Measurements from ENCODE around the gene SP4. TPM values are rescaled to one million over a fixed set of nuclear protein-coding genes. Genes with fewer than 3 reads are reported as not detected.

SP4 gene
- total RNA-seq, 8 experiments from 2014 or later = 4.3 to 22.0 (median 20.7) TPM

DNA sequence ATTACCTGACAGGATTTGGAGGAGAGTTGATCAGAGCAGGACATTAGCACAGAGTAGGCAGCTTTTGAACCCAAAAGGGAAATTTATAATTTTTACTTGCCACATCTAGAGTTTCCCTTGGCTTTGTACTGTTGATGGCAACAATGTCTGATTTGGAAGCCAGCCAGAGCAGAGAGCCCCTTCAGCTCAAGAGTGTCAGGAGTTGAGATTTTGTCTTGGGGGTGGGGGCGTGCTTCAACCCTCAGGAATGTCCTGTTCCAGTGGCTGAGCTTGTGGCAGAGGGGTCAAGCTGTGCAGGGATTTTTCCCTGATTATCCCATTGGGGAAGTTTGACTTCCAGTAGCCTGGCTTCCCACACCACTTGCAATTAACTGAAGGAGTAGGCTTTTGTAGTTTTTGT is 27.0 kb downstream of the SP4 start:
- no peak overlapping the region for H3K27ac ChIP-seq
- H3K4me3 ChIP-seq = no peak overlapping the region
- no peak for ATAC-seq (replicated peaks in 6 of 8)
- H3K4me1 ChIP-seq (replicated peaks in 1 of 2) = no peaks in the 10 kb centered on the region
- 29 to 100% (median 67%) methylated on average over 1 of the region's 1 CpG; no CpG with 5 or more reads in 7 of the 10 experiments for WGBS, 10 experiments
- in situ Hi-C loops (cut with MboI; ENCODE audit: low pct_unique_long_range_greater_than_20kb in 2 of 9, low sequenced_read_pairs in 9 of 9, unreplicated experiment in 9 of 9) = no loop called here

GRCh38 chr7:21461282-21461681 is 33.4 kb downstream of the SP4 start:
- WGBS, 10 experiments = 92 to 93% methylated on average over 3 to 5 of the region's 26 CpGs; no CpG with 5 or more reads in 8 of the 10 experiments
- in situ Hi-C loops (cut with MboI; ENCODE audit: low pct_unique_long_range_greater_than_20kb in 2 of 9, low sequenced_read_pairs in 9 of 9, unreplicated experiment in 9 of 9) = no loop called here
- Histone ChIP-seq H3K4me3 (no peak overlapping the region), H3K4me1 (replicated peaks in 1 of 2) (no peaks in the 10 kb centered on the region), H3K27ac (no peak overlapping the region)
- ATAC-seq (replicated peaks in 6 of 8) = no peak

DNA sequence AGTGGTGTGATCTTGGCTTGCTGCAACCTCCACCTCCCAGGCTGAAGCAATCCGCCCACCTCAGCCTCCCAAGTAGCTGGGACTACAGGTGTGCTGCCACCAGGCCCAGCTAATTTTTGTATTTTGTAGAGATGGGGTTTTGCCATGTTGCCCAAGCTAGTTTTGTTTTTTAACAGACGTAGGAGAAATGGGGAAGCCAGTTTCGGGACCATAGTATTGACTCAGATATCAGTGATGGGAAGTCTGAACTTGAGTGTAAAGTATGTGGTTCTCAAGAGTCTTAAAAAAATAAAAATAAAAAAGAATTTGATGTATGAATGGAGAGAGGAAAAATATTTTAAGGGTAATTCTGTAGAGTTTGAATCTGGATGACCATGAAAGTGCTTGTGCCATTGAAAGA is 34.2 kb downstream of the SP4 start:
- in situ Hi-C loops (cut with MboI; ENCODE audit: low pct_unique_long_range_greater_than_20kb in 2 of 9, low sequenced_read_pairs in 9 of 9, unreplicated experiment in 9 of 9) = no loop called here
- ATAC-seq (replicated peaks in 6 of 8) = no peak
- H3K27ac ChIP-seq = no peak overlapping the region
- H3K4me1 ChIP-seq (replicated peaks in 1 of 2) = no peaks in the 10 kb centered on the region
- H3K4me3 ChIP-seq = no peak overlapping the region
- 86 to 100% (median 100%) methylated on average over 1 to 3 of the region's 3 CpGs for WGBS, 10 experiments

GRCh38 chr7:21463524-21463923 is 35.6 kb downstream of the SP4 start:
- Histone ChIP-seq H3K27ac (no peak overlapping the region), H3K4me3 (no peak overlapping the region), H3K4me1 (replicated peaks in 1 of 2) (no peaks in the 10 kb centered on the region)
- WGBS, 10 experiments = 73 to 100% (median 94%) methylated on average over 1 to 4 of the region's 4 CpGs
- no peak for ATAC-seq (replicated peaks in 6 of 8)
- in situ Hi-C loops (cut with MboI; ENCODE audit: low pct_unique_long_range_greater_than_20kb in 2 of 9, low sequenced_read_pairs in 9 of 9, unreplicated experiment in 9 of 9) = no loop called here

GRCh38 chr7:21468969-21469368 is 41.1 kb downstream of the SP4 start:
- H3K27ac ChIP-seq = no peak overlapping the region
- no peak for ATAC-seq (replicated peaks in 6 of 8)
- no peak overlapping the region for H3K4me3 ChIP-seq
- no peaks in the 10 kb centered on the region for H3K4me1 ChIP-seq (replicated peaks in 1 of 2)
- in situ Hi-C loops (cut with MboI; ENCODE audit: low pct_unique_long_range_greater_than_20kb in 2 of 9, low sequenced_read_pairs in 9 of 9, unreplicated experiment in 9 of 9) = no loop called here

DNA sequence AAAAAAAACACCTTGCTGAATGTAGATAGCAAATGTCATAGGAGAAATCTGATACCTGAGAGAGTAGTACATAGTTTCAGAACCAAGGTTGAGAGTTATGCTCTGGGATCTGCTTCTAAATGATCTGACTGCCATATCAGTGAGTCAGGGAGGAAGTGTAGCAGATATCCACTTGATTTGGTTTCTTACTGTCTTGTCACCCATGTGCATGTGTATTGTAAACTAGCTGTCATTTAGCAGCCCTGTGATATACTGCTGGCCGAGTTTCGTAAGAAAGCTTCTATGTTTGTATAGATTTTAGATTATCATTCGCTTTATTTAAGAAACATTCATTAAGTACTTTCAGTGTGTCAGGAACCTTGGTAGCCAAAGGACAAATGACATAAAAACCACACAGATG is 42.0 kb downstream of the SP4 start:
- ATAC-seq (replicated peaks in 6 of 8) = no peak
- H3K27ac ChIP-seq = no peak overlapping the region
- 89 to 100% (median 93%) methylated on average over 1 to 3 of the region's 3 CpGs; no CpG with 5 or more reads in 2 of the 10 experiments for WGBS, 10 experiments
- H3K4me3 ChIP-seq = no peak overlapping the region
- no peaks in the 10 kb centered on the region for H3K4me1 ChIP-seq (replicated peaks in 1 of 2)
- in situ Hi-C loops (cut with MboI; ENCODE audit: low pct_unique_long_range_greater_than_20kb in 2 of 9, low sequenced_read_pairs in 9 of 9, unreplicated experiment in 9 of 9) = no loop called here

GRCh38 chr7:21472029-21472428 is 44.1 kb downstream of the SP4 start:
- ATAC-seq (replicated peaks in 6 of 8) = no peak
- Histone ChIP-seq H3K27ac (no peak overlapping the region), H3K4me1 (replicated peaks in 1 of 2) (no peaks in the 10 kb centered on the region), H3K4me3 (no peak overlapping the region)
- in situ Hi-C loops (cut with MboI; ENCODE audit: low pct_unique_long_range_greater_than_20kb in 2 of 9, low sequenced_read_pairs in 9 of 9, unreplicated experiment in 9 of 9) = no loop called here
- WGBS, 10 experiments = 20 to 100% (median 100%) methylated on average over 1 of the region's 1 CpG; no CpG with 5 or more reads in 6 of the 10 experiments

DNA sequence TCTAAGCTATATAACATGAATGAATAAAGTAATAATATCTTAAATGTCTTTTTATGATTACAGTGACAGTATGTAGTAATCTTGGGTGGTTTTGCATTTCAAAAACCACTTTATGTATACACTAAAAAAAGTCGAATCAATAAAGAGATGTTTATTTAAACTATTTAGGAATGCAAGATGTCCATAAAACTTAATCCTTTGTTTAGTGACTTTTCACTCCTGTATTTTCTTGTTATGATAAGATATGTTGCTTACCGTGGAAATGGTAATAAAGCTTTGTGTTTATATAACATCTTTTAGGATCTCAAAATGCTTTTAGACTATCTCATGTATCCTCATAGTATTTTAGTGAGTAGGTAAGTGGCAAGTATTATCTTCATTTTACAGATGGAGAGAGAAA is 48.5 kb downstream of the SP4 start:
- no peaks in the 10 kb centered on the region for H3K4me1 ChIP-seq (replicated peaks in 1 of 2)
- no peak overlapping the region for H3K27ac ChIP-seq
- no peak for ATAC-seq (replicated peaks in 6 of 8)
- in situ Hi-C loops (cut with MboI; ENCODE audit: low pct_unique_long_range_greater_than_20kb in 2 of 9, low sequenced_read_pairs in 9 of 9, unreplicated experiment in 9 of 9) = loop anchor here in 1 of 9 experiments (25.0 kb wide), 1 partner anchor 214 kb away; no protein-coding TSS in a partner anchor
- WGBS, 10 experiments = 20 to 100% (median 85%) methylated on average over 1 to 2 of the region's 2 CpGs; no CpG with 5 or more reads in 1 of the 10 experiments
- no peak overlapping the region for H3K4me3 ChIP-seq

DNA sequence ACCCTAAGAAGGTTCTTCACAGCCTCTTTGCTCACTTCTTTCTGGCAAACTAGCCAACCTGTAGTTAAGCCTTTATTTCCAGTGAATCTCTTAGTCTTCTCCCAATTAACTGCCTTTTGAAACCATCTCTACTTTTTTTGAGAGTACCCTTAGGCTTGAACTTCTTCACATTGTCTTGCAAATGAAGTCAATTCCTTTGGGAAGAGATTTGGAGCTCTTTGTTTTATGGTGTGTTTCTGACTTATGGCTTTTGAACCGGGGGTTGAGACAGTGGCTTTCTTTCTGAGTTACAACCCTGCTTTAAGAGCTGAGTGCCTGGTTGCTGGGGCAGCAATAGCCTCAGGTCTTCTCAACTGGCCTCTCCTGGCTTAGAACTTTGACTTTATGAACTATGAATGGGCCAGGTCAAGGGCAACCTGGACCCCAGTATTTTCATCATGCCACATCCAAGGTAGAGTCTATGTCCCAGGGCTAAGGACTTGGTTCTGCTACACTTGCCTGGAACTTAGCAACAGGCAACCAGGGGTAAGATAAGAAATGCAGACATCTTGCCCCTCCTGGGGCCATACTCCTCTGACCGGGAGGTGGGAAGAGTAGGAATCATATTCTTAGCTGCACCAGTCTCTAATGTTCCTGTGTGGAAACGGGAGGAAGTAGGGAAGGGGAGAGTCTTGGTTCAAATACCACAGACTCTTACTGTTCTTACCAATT is 53.0 kb downstream of the SP4 start:
- ATAC-seq (replicated peaks in 6 of 8) = no peak
- Histone ChIP-seq H3K27ac (no peak overlapping the region), H3K4me1 (replicated peaks in 1 of 2) (no peaks in the 10 kb centered on the region), H3K4me3 (no peak overlapping the region)
- WGBS, 10 experiments = 0 to 100% (median 75%) methylated on average over 1 to 3 of the region's 3 CpGs; no CpG with 5 or more reads in 1 of the 10 experiments
- in situ Hi-C loops (cut with MboI; ENCODE audit: low pct_unique_long_range_greater_than_20kb in 2 of 9, low sequenced_read_pairs in 9 of 9, unreplicated experiment in 9 of 9) = loop anchor here in 1 of 9 experiments (25.0 kb wide), 1 partner anchor 219 kb away; no protein-coding TSS in a partner anchor

DNA sequence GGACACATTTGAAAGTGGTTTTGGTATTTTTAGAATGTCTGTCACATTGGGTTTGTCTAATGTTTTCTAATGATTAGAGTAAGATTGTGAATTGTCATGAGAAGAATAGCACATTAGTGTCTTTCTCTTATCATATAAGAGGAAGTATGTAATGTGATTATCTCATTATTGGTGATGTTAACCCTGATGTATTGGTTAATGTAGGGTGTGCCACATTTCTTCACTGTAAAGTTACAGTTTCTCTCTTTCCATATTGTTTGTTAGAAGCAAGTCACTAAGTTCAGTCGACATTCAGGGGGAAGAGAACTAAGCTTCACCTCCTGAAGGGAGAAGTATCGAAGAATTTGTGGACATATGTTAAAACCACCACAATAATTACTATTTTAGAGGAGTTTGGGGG is 58.6 kb downstream of the SP4 start:
- WGBS, 10 experiments = 50 to 100% (median 92%) methylated on average over 1 to 2 of the region's 2 CpGs; no CpG with 5 or more reads in 1 of the 10 experiments
- no peaks in the 10 kb centered on the region for H3K4me1 ChIP-seq (replicated peaks in 1 of 2)
- in situ Hi-C loops (cut with MboI; ENCODE audit: low pct_unique_long_range_greater_than_20kb in 2 of 9, low sequenced_read_pairs in 9 of 9, unreplicated experiment in 9 of 9) = loop anchor here in 1 of 9 experiments (25.0 kb wide), 1 partner anchor 224 kb away; no protein-coding TSS in a partner anchor
- no peak overlapping the region for H3K4me3 ChIP-seq
- no peak overlapping the region for H3K27ac ChIP-seq
- no peak for ATAC-seq (replicated peaks in 6 of 8)

DNA sequence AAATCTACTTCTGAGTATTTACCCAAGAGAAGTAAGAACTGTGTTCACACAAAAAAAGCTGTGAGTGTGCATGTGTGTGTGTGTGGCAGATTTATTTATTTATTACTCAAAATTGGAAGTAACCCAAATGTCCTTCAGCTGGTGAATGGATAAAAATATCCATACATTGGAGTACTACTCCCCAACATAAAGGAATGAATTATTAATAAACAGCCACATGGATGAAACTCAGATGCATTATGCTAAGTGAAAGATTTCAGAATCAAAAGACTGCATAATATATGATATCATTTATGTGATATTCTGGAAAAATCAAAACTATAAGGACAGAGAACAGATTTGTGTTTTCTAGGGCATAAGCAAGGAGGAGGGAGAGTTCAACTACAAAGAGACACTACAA is 67.8 kb downstream of the SP4 start:
- H3K27ac ChIP-seq = no peak overlapping the region
- ATAC-seq (replicated peaks in 6 of 8) = no peak

GRCh38 chr7:21497072-21497471 is 69.2 kb downstream of the SP4 start:
- peak in 1 of 8 experiments; percentile 58 for ATAC-seq (replicated peaks in 6 of 8)
- Histone ChIP-seq H3K27ac (no peak overlapping the region), H3K4me3 (no peak overlapping the region), H3K4me1 (replicated peaks in 1 of 2) (no peaks in the 10 kb centered on the region)
- in situ Hi-C loops (cut with MboI; ENCODE audit: low pct_unique_long_range_greater_than_20kb in 2 of 9, low sequenced_read_pairs in 9 of 9, unreplicated experiment in 9 of 9) = loop anchor here in 1 of 9 experiments (25.0 kb wide), 1 partner anchor 235 kb away; no protein-coding TSS in a partner anchor

More for the DNA sequence above, 67.8 kb downstream of the SP4 start:
- Histone ChIP-seq H3K4me1 (replicated peaks in 1 of 2) (no peaks in the 10 kb centered on the region), H3K4me3 (no peak overlapping the region)
- in situ Hi-C loops (cut with MboI; ENCODE audit: low pct_unique_long_range_greater_than_20kb in 2 of 9, low sequenced_read_pairs in 9 of 9, unreplicated experiment in 9 of 9) = loop anchor here in 1 of 9 experiments (25.0 kb wide), 1 partner anchor 233 kb away; no protein-coding TSS in a partner anchor

DNA sequence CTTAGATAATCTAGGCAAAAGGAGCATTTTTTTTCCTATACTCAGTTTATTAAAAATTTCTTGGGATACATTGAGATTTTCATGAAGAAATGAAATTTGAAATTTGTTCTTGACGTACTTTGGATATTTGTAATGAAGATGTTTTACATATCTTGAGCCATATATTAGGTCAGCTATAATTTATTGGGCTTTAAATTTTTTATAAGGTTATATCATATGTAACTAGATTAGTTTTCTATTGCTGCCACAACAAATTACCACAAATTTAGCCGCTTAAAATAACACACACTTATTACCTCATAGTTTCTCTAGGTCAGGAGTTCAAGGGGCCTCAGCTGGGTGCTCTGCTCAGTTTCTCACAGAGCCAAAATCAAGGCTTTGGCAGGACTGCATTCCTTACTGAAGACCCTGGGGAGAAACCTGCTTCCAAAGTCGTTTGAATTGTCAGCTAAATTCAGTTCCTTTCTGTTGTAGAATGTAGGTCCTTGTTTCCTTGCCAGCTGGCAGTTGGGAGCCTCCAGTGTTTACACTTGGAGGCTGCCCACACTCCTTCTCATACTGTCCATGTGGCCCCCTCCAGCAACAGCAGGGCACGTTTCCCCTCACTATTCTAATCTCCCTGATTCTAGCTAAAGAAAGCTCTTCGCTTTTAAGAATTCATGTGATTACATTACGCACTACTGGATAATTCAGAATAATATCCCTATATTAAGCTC is 72.4 kb downstream of the SP4 start:
- in situ Hi-C loops (cut with MboI; ENCODE audit: low pct_unique_long_range_greater_than_20kb in 2 of 9, low sequenced_read_pairs in 9 of 9, unreplicated experiment in 9 of 9) = loop anchor here in 3 of 9 experiments (25.0 kb wide), 2 partner anchors 238 to 713 kb away; partner anchors contain the start of gene SP8 (in 1 of the 3)
- no peaks in the 10 kb centered on the region for H3K4me1 ChIP-seq (replicated peaks in 1 of 2)
- H3K27ac ChIP-seq = no peak overlapping the region
- no peak for ATAC-seq (replicated peaks in 6 of 8)
- H3K4me3 ChIP-seq = no peak overlapping the region
- WGBS, 10 experiments = 80 to 100% (median 92%) methylated on average over 1 to 6 of the region's 6 CpGs
